Erythroblast (primary cell): ENCODE measurements around the gene LGALS7.
"Not testable (repeated sequence)": the region's sequence is repeated elsewhere in the genome, so short reads cannot be mapped to it uniquely, and the experiment has no call there.

Experiments
- DNase-seq, 2 experiments: peaks; one replicate each; lab custom pipeline; 2025; lab: John Stamatoyannopoulos, UW
- GATA1 ChIP-seq: IDR thresholded peaks from 2 replicates; pipeline ENCODE4 v1.6.1; 2011; ENCODE audit warnings: low read depth, mild to moderate bottlenecking, control low read depth, low read length, moderate library complexity
- POLR2A ChIP-seq: IDR thresholded peaks from 2 replicates; pipeline ENCODE4 v1.6.1; 2011; ENCODE audit warnings: mild to moderate bottlenecking, low read length

The LGALS7 gene

DNA sequence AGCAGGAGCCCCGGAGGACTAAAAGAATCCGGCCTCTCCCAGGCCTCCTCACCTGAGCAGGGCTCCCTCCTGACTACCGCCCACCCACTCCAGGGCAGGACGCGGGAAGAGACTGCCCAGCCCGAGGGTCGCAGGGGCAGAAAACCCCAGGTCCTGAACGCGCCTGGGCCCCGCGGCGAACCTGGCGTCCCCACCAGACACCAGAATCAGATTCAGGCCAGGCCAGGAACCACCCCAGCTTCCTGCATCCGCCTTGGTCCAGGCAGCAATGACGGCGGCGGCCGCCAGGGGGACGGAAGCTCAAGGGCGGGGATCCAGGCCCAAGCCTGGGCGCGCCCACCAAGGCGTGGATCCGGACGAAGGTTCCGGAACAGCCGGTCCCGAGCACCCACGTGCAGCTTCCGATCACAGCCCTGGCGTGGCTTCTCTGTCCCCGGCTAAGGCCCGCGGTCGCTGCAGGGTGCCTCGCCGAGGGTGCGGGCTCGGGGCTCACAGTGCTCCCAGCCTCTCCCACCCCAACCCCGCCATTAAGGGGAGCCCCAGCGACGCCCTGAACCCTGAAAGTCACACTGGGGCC is 3.6 kb downstream of the LGALS7 start:
- DNase-seq = peak; percentile 89 to 93
- TF ChIP-seq POLR2A = peak; percentile 47
- no peak for TF ChIP-seq GATA1

DNA sequence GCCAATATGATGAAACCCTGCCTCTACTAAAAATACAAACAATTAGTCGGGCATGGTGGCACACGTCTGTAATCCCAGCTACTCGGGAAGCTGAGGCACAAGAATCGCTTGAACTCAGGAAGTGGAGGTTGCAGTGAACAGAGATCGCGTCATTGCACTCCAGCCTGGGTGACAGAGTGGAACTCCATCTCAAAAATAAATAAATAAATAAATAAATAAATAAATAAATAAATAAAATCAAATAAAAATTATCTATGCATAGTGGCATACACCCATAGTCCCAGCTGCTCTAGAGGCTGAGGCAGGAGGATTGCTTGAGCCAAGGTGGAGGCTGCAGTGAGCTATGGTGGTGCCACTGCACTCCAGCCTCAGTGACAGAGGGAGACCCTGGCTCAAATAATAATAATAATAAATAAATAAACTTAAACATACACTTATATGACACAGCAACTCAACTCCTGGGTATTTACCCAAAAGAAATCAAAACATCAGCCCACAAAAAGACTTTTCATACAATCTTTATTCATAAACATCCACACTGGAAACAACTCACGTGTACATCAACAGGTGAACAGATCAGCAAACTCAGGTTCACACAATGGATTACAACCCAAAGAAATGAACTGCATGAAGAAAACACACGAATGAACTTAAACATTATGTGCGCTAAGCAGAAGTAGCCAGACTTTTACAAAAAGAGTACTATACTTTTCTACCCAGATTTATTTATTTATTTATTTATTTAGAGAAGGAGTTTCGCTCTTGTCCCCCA is 6.9 kb downstream of the LGALS7 start:
- no peak for DNase-seq
- TF ChIP-seq GATA1 (no peak), POLR2A (no peak)

DNA sequence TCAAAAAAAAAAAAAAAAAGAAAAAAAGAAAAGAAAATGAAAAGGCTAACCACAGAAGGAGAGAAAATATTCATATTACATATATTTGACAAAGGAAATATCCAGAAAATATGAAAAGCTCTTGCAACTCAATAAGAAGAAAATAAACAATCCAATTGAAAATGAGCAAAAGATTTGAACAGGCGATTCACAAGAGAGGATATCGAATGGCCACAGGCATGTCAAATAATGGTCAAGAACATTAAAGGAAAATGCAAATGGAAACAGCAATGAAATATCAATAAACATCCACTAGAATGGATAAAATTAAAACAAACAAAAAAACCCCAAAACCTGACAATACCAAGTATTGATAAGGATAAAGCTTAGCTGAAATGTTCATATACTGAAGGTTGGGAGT is 8.1 kb downstream of the LGALS7 start:
- no peak for DNase-seq
- no peak for TF ChIP-seq POLR2A
- no peak for TF ChIP-seq GATA1

DNA sequence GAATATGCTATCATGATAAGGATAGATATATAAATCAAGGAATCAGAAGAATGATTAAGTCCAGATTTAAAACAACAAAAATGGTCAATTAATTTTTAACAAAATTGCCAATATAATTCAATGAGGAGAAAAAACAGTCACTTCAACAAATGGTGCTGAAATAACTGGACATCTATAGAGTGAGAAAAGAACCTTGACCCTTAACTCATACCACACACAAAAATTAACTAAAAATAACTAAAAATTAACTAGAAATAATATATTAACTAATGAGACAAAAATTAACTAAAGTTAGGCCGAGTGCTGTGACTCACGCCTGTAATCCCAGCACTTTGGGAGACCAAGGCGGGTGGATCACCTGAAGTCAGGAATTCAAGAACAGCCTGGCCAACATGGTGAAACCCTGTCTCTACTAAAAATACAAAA is 9.5 kb downstream of the LGALS7 start:
- DNase-seq = no peak
- no peak for TF ChIP-seq POLR2A
- no peak for TF ChIP-seq GATA1

DNA sequence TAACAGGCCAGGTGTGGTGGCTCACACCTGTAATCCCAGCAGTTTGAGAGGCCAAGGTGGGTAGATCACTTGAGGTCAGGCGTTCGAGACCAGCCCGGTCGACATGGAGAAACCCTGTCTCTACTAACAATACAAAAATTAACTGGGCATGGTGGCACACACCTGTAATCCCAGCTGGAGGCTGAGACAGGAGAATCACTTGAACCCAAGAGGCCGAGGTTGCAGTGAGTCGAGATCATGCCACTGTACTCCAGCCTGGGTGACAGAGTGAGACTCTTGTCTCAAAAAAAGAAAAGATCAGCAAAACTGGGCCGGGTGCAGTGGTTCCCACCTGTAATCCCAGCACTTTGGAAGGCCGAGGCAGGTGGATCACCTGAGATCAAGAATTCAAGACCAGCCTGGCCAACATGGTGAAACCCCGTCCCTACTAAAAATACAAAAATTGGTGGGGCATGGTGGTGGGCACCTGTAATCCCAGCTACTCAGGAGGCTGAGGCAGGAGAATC is 11.4 kb downstream of the LGALS7 start:
- DNase-seq = not testable (repeated sequence)

DNA sequence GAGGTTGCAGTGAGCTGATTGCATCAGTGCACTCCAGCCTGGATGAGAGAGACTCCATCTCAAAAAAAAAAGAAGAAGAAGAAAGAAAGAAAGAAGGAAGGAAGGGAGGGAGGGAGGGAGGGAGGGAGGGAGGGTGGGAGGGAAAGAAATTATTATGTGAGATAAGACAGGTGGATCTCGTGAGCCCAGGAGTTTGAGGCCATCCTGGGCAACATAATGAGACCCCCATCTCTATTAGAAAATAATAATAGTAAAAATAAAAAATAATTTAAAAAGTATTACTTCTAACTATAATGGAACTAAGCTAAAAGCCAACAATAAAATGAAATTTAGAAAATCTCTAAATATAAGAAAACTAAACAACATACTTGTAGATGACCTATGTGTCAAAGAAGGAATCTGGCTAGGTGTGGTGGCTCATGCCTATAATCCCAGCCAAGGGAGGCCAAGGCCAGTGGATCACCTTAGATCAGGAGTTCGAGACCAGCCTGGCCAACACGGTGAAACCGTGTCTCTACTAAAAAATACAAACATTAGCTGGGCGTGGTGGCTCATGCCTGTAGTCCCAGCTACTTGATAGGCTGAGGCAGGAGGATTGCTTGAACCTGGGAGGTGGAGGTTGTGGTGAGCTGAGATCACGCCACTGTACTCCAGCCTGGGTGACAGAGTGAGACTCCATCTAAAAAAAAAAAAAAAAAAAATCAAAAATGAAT is 12.4 kb downstream of the LGALS7 start:
- DNase-seq = not testable (repeated sequence)

DNA sequence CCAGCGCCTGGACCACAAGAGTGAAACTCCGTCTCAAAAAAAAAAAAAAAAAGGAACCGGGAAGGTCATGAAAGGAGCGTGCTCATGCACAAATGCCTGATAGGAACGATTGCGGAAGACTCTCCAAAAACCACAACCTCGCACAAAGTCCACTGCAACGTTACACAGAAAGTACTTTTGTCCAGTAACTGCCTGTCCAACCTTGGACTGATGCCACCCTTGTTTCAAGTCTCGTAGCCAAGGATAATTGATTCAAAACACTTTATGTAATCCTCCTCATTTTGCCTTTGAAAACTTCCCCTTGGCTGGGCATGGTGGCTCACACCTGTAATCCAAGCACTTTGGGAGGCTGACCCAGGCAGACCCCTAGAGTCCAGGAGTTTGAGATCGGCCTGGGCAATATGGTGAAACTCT is 13.7 kb downstream of the LGALS7 start:
- no peak for DNase-seq
- TF ChIP-seq POLR2A = no peak
- no peak for TF ChIP-seq GATA1

DNA sequence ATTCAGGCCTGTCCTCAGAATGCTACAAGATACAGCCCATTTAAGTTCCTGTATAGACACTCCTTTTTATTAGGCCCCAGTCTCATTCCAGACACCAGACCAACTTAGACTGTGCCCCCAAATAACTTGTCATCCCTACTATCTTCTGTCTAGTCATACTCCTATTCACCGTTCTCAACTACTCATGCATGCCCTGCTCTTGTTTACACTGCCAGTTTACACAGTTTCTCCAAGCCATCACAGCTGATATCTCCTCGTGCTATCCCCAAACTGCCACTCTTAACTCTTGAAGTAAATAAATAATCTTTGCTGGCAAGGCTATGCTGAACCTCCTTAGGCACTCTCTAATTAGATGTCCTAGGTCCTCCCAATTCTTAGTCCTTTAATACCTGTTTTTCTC is 19.1 kb downstream of the LGALS7 start:
- DNase-seq = not testable (repeated sequence)

DNA sequence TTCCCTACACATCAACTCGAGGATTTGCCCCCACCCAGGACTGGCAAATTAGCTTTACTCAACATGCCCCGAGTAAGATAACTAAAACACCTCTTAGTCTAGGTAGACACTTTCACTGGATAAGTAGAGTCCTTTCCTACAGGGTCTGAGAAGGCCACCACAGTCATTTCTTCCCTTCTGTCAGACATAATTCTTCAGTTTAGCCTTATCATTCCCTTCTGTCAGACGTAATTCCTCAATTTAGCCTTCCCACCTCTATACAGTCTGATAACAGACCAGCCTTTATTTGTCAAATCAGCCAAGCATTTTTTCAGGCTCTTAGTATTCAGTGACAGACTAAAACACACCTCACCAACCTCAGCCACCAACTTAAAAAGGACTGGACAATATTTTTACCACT is 19.5 kb downstream of the LGALS7 start:
- DNase-seq = not testable (repeated sequence)

DNA sequence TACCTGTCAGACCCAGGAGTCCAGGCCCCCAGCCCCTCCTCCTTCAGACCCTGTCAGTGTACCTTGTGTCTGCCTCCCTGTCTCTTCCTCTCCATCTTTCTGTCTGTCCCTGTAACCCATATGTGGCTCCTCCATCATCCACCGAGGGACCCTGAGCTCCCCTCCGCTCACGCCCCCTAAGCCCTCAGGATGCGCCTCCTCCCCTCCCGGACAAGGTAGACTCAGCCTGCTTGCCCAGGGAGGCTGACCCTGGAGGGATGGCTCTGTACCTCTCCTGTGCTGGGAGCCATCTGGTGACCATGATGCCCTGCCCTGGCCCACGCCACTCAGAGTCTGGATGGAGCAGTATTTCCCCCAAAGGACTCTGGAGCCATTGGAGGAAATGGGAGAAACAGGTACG is 28.0 kb downstream of the LGALS7 start:
- no peak for TF ChIP-seq GATA1
- no peak for TF ChIP-seq POLR2A
- DNase-seq = no peak

DNA sequence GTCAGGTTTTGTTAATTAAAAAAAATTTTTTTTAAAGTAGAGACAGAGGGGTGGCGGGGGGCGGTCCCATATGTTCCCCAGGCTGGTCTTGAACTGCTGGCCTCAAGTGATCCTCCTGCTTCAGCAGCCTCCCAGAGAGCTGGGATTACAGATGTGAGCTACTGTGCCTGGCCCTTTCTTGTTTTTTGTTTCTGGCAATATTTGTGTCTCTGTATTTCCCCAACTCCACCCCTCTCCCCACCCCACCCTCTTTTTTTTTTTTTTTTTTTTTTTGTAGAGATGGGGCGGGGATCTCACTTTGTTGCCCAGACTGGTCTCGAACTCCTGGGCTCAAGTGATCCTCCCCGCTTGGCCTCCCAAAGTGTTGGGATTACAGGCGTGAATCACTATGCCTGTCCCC is 28.4 kb downstream of the LGALS7 start:
- DNase-seq = no peak

DNA sequence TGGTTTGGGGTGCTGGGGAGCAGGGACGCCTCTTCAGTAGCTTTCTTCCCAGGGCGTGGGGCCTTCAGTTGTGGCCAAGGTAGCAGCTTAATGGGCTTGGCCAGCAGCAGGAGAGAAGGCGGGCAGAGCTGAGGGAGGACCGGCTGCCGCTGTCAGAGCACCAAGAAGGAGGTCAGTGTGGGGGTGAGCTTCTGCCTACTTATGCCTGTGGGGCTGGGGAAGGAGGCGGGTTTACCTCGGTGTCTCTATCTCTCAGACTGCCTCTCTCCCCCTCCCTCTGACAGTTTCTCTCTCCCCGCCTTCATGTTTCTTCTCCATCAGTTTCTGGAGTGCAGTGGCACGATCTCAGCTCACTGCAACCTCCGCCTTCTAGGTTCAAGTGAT is 29.0 kb downstream of the LGALS7 start, which contains the start of gene CAPN12:
Gene CAPN12 (minus strand): TSS at position 177 of the 384 bp plus-strand sequence. CDS start 309 bp downstream, outside the sequence.
- no peak for DNase-seq
- no peak for TF ChIP-seq GATA1
- TF ChIP-seq POLR2A = no peak

More for the DNA sequence above, 28.4 kb downstream of the LGALS7 start:
- TF ChIP-seq POLR2A (no peak), GATA1 (no peak)

DNA sequence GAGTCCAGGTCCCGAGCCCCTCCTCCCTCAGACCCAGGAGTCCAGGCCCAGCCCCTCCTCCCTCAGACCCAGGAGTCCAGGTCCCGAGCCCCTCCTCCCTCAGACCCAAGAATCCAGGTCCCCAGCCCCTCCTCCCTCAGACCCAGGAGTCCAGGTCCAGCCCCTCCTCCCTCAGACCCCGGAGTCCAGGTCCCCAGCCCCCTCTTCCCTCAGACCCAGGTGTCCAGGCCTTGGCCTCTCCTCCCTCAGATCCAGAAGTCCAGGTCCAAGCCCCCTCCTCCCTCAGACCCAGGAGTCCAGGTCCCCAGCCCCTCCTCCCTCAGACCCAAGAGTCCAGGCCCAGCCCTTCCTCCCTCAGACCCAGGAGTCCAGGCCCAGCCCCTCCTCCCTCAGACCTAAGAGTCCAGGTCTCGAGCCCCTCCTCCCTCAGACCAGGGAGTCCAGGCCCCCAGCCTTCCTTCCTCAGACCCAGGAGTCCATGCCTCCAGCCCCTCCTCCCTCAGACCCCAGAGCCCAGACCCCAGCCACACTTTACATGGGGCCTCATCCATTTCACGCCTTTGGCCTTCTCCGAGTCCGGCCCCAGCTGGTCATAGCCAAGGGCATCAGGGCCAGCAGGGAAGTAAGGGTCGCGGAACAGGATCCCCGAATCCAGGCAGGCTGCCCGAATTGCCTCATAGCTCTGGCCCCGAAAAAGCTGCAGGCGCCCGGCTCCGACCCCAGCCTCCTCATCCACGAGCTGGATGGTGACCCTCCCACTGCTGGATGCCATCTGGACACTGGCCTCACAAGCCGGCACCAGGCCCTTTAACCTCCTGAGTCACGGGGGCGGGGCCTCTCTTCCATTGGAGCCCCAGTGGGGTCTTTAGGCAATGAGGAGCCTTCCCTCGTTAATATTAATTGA is 29.7 kb downstream of the LGALS7 start:
- no peak for TF ChIP-seq POLR2A
- TF ChIP-seq GATA1 = no peak
- no peak for DNase-seq
